ENCODE data around the gene SPECC1L.
"Not testable (repeated sequence)": the region's sequence is repeated elsewhere in the genome, so short reads cannot be mapped to it uniquely, and the experiment has no call there.

The SPECC1L gene

GRCh38 chr22:24284747-24285203 is 14.1 kb downstream of the SPECC1L start:
- no peak for DNase-seq (ENCODE audit: low read depth in 2 of 2)

GRCh38 chr22:24285245-24285644 is 14.6 kb downstream of the SPECC1L start:
- DNase-seq (ENCODE audit: low read depth in 2 of 2) = no peak

GRCh38 chr22:24287212-24287611 is 16.6 kb downstream of the SPECC1L start:
- DNase-seq (ENCODE audit: low read depth in 2 of 2) = not testable (repeated sequence)

GRCh38 chr22:24287801-24288200 is 17.2 kb downstream of the SPECC1L start:
- DNase-seq (ENCODE audit: low read depth in 2 of 2) = not testable (repeated sequence)

- no peak for DNase-seq (ENCODE audit: low read depth in 2 of 2)
These were observed 18.5 kb downstream of the SPECC1L start for GRCh38 chr22:24289114-24289513.

GRCh38 chr22:24289741-24290163 is 19.1 kb downstream of the SPECC1L start:
- DNase-seq (ENCODE audit: low read depth in 2 of 2) = no peak

- DNase-seq (ENCODE audit: low read depth in 2 of 2) = no peak
These were observed 19.8 kb downstream of the SPECC1L start for GRCh38 chr22:24290459-24290858.

GRCh38 chr22:24291515-24292201 is 21.0 kb downstream of the SPECC1L start:
- no peak for DNase-seq (ENCODE audit: low read depth in 2 of 2)

- DNase-seq (ENCODE audit: low read depth in 2 of 2) = not testable (repeated sequence)
These were observed 21.7 kb downstream of the SPECC1L start for GRCh38 chr22:24292202-24292830.

- not testable (repeated sequence) for DNase-seq (ENCODE audit: low read depth in 2 of 2)
These were observed 24.3 kb downstream of the SPECC1L start for GRCh38 chr22:24294913-24295312.

- DNase-seq (ENCODE audit: low read depth in 2 of 2) = not testable (repeated sequence)
These were observed 28.0 kb downstream of the SPECC1L start for GRCh38 chr22:24298497-24299155.

GRCh38 chr22:24300522-24300921 is 29.9 kb downstream of the SPECC1L start:
- not testable (repeated sequence) for DNase-seq (ENCODE audit: low read depth in 2 of 2)

- DNase-seq (ENCODE audit: low read depth in 2 of 2) = no peak
These were observed 32.0 kb downstream of the SPECC1L start for GRCh38 chr22:24302591-24302990.

GRCh38 chr22:24303007-24303406 is 32.4 kb downstream of the SPECC1L start:
- no peak for DNase-seq (ENCODE audit: low read depth in 2 of 2)

GRCh38 chr22:24304062-24304675 is 33.5 kb downstream of the SPECC1L start:
- no peak for DNase-seq (ENCODE audit: low read depth in 2 of 2)

GRCh38 chr22:24305260-24305692 is 34.6 kb downstream of the SPECC1L start:
- DNase-seq (ENCODE audit: low read depth in 2 of 2) = no peak

- no peak for DNase-seq (ENCODE audit: low read depth in 2 of 2)
These were observed 40.3 kb downstream of the SPECC1L start for GRCh38 chr22:24310969-24311368.

GRCh38 chr22:24315367-24315966 is 44.8 kb downstream of the SPECC1L start:
- DNase-seq (ENCODE audit: low read depth in 2 of 2) = no peak

GRCh38 chr22:24316264-24316663 is 45.6 kb downstream of the SPECC1L start:
- DNase-seq (ENCODE audit: low read depth in 2 of 2) = not testable (repeated sequence)

- DNase-seq (ENCODE audit: low read depth in 2 of 2) = not testable (repeated sequence)
These were observed 46.9 kb downstream of the SPECC1L start for GRCh38 chr22:24317511-24317910.

GRCh38 chr22:24319451-24319850 is 48.8 kb downstream of the SPECC1L start:
- DNase-seq (ENCODE audit: low read depth in 2 of 2) = no peak

- no peak for DNase-seq (ENCODE audit: low read depth in 2 of 2)
These were observed 51.4 kb downstream of the SPECC1L start for GRCh38 chr22:24321999-24322398.

Measured in activated CD4-positive, alpha-beta T cell treated with anti-CD3 and anti-CD28 coated beads for 24 hours (primary cell).